ENCODE results near the gene SYNDIG1.
A peak's percentile ranks its signal among the peaks of the same experiment; 100 is the strongest.

Gene SYNDIG1

GRCh38 chr20:24469116-24469893 is at the start of gene SYNDIG1:
Gene SYNDIG1 (plus strand): TSS chr20:24469629. CDS start chr20:24543098, 73,469 bp downstream.
- DNase-seq (ENCODE audit: low spot score) = peak; percentile 81

GRCh38 chr20:24419786-24420185 is 49.6 kb upstream of the SYNDIG1 start:
- DNase-seq (ENCODE audit: low spot score) = no peak

- DNase-seq (ENCODE audit: low spot score) = no peak
These were observed 48.9 kb upstream of the SYNDIG1 start for GRCh38 chr20:24420567-24420966.

- no peak for DNase-seq (ENCODE audit: low spot score)
These were observed 48.4 kb upstream of the SYNDIG1 start for GRCh38 chr20:24421071-24421470.

- no peak for DNase-seq (ENCODE audit: low spot score)
These were observed 47.2 kb upstream of the SYNDIG1 start for GRCh38 chr20:24422091-24422760.

- DNase-seq (ENCODE audit: low spot score) = no peak
These were observed 45.8 kb upstream of the SYNDIG1 start for GRCh38 chr20:24423390-24424313.

- DNase-seq (ENCODE audit: low spot score) = no peak
These were observed 43.8 kb upstream of the SYNDIG1 start for GRCh38 chr20:24425523-24426135.

- no peak for DNase-seq (ENCODE audit: low spot score)
These were observed 38.0 kb upstream of the SYNDIG1 start for GRCh38 chr20:24431279-24432045.

GRCh38 chr20:24432046-24432442 is 37.4 kb upstream of the SYNDIG1 start:
- no peak for DNase-seq (ENCODE audit: low spot score)

GRCh38 chr20:24436160-24436559 is 33.3 kb upstream of the SYNDIG1 start:
- no peak for DNase-seq (ENCODE audit: low spot score)

- no peak for DNase-seq (ENCODE audit: low spot score)
These were observed 32.0 kb upstream of the SYNDIG1 start for GRCh38 chr20:24437196-24438082.

GRCh38 chr20:24438331-24438730 is 31.1 kb upstream of the SYNDIG1 start:
- no peak for DNase-seq (ENCODE audit: low spot score)

- no peak for DNase-seq (ENCODE audit: low spot score)
These were observed 29.6 kb upstream of the SYNDIG1 start for GRCh38 chr20:24439737-24440387.

- no peak for DNase-seq (ENCODE audit: low spot score)
These were observed 27.8 kb upstream of the SYNDIG1 start for GRCh38 chr20:24441661-24442060.

GRCh38 chr20:24442909-24443308 is 26.5 kb upstream of the SYNDIG1 start:
- DNase-seq (ENCODE audit: low spot score) = no peak

GRCh38 chr20:24443436-24443835 is 26.0 kb upstream of the SYNDIG1 start:
- DNase-seq (ENCODE audit: low spot score) = no peak

GRCh38 chr20:24444526-24445190 is 24.8 kb upstream of the SYNDIG1 start:
- DNase-seq (ENCODE audit: low spot score) = no peak

- no peak for DNase-seq (ENCODE audit: low spot score)
These were observed 23.8 kb upstream of the SYNDIG1 start for GRCh38 chr20:24445510-24446170.

- DNase-seq (ENCODE audit: low spot score) = no peak
These were observed 22.6 kb upstream of the SYNDIG1 start for GRCh38 chr20:24446811-24447210.
